Liver (tissue), 3 donors: Measurements from ENCODE around the gene ABTB2.

Source experiments
- GABPA ChIP-seq, 2 donors: IDR thresholded peaks in 1 of 2; conservative IDR thresholded peaks in 1 of 2; 2 replicates each; pipeline ENCODE4 v1.6.1; 2016; ENCODE audit warnings: antibody characterized with exemption in 2 of 2, mild to moderate bottlenecking in 1 of 2, moderate library complexity in 1 of 2
- JUND ChIP-seq, 2 donors: IDR thresholded peaks; 2 replicates each; pipeline ENCODE4 v1.6.1; 2016; ENCODE audit warnings: antibody characterized with exemption in 2 of 2
- RAD21 ChIP-seq, 2 donors: IDR thresholded peaks; 2 replicates each; pipeline ENCODE4 v1.6.1; 2016; ENCODE audit warnings: antibody characterized with exemption in 2 of 2, mild to moderate bottlenecking in 2 of 2
- SP1 ChIP-seq: IDR thresholded peaks from 2 replicates; pipeline ENCODE4 v1.6.1; 2018; ENCODE audit warnings: antibody characterized with exemption, mild to moderate bottlenecking
- TAF1 ChIP-seq: conservative IDR thresholded peaks from 2 replicates; pipeline ENCODE4 v1.6.1; 2016; ENCODE audit warnings: antibody characterized with exemption, mild to moderate bottlenecking
- YY1 ChIP-seq: IDR thresholded peaks from 2 replicates; pipeline ENCODE4 v1.6.1; 2016; ENCODE audit warnings: antibody characterized with exemption, mild to moderate bottlenecking
- TF ChIP-seq, protein P1 (sequence below): fragments of 150-350 bp; IDR thresholded peaks from 2 replicates; pipeline ENCODE4 v1.5.1; 2017; ENCODE audit warnings: improper control_type of control experiment, low read depth, low read length; ENCODE audit not compliant: missing input control
- TF ChIP-seq, protein P2 (sequence below): IDR thresholded peaks from 2 replicates; pipeline ENCODE4 v1.6.1; 2016; ENCODE audit warnings: antibody characterized with exemption, mild to moderate bottlenecking
- TF ChIP-seq, protein P3 (sequence below): IDR thresholded peaks from 2 replicates; pipeline ENCODE4 v1.6.1; 2016; ENCODE audit warnings: antibody characterized with exemption
- donor health status: healthy.
- donor health status: healthy.

DNA sequence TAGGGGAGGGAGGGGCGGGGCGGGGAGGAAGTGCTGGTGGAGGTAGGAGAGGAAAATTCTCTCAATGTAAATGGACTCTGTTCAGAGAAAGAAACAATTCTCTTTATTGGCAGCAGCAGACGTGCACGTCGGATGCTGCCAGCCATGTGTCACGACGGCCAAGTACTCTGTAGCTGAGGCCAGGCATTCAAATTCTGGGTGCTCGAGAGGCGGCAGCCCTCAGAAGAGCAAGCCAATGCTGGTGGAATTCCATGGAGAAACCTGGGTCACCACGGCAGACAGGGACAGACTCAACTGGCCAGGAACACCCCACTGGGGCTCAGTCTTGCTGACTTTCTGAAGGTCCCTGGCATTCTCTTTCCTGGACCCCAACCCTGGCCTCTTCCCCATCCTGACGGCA, 90.8 kb downstream of the ABTB2 start:
- TF ChIP-seq, protein P1, sequence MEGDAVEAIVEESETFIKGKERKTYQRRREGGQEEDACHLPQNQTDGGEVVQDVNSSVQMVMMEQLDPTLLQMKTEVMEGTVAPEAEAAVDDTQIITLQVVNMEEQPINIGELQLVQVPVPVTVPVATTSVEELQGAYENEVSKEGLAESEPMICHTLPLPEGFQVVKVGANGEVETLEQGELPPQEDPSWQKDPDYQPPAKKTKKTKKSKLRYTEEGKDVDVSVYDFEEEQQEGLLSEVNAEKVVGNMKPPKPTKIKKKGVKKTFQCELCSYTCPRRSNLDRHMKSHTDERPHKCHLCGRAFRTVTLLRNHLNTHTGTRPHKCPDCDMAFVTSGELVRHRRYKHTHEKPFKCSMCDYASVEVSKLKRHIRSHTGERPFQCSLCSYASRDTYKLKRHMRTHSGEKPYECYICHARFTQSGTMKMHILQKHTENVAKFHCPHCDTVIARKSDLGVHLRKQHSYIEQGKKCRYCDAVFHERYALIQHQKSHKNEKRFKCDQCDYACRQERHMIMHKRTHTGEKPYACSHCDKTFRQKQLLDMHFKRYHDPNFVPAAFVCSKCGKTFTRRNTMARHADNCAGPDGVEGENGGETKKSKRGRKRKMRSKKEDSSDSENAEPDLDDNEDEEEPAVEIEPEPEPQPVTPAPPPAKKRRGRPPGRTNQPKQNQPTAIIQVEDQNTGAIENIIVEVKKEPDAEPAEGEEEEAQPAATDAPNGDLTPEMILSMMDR: no peak
- TF ChIP-seq YY1 (no peak), RAD21 (IDR thresholded peaks at IDR 0.05) (no peak), JUND (IDR thresholded peaks at IDR 0.05) (no peak), SP1 (no peak), GABPA (IDR thresholded peaks at IDR 0.05 in 1 of 2, conservative IDR thresholded peaks at IDR 0.05 in 1 of 2) (no peak), TAF1 (no peak)
- TF ChIP-seq, protein P2, sequence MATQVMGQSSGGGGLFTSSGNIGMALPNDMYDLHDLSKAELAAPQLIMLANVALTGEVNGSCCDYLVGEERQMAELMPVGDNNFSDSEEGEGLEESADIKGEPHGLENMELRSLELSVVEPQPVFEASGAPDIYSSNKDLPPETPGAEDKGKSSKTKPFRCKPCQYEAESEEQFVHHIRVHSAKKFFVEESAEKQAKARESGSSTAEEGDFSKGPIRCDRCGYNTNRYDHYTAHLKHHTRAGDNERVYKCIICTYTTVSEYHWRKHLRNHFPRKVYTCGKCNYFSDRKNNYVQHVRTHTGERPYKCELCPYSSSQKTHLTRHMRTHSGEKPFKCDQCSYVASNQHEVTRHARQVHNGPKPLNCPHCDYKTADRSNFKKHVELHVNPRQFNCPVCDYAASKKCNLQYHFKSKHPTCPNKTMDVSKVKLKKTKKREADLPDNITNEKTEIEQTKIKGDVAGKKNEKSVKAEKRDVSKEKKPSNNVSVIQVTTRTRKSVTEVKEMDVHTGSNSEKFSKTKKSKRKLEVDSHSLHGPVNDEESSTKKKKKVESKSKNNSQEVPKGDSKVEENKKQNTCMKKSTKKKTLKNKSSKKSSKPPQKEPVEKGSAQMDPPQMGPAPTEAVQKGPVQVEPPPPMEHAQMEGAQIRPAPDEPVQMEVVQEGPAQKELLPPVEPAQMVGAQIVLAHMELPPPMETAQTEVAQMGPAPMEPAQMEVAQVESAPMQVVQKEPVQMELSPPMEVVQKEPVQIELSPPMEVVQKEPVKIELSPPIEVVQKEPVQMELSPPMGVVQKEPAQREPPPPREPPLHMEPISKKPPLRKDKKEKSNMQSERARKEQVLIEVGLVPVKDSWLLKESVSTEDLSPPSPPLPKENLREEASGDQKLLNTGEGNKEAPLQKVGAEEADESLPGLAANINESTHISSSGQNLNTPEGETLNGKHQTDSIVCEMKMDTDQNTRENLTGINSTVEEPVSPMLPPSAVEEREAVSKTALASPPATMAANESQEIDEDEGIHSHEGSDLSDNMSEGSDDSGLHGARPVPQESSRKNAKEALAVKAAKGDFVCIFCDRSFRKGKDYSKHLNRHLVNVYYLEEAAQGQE: no peak
- TF ChIP-seq, protein P3, sequence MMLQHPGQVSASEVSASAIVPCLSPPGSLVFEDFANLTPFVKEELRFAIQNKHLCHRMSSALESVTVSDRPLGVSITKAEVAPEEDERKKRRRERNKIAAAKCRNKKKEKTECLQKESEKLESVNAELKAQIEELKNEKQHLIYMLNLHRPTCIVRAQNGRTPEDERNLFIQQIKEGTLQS: no peak
